K562 (cell line): ENCODE measurements around the gene PRODH. TPM values are rescaled to one million over a fixed set of nuclear protein-coding genes. Genes with fewer than 3 reads are reported as not detected.
"Not testable (repeated sequence)": the region's sequence is repeated elsewhere in the genome, so short reads cannot be mapped to it uniquely, and the experiment has no call there.

Source experiments
- ATAC-seq: fragments of 200-7000 bp; cut with Tn5 transposase; 3 replicates; pipeline ENCODE4 v1.9.1; 2020; ENCODE audit warnings: moderate library complexity
- BruUV-seq: library from RNA; stranded (reverse); fragments of 400-500 nt; replicated peaks from 2 replicates; lab custom pipeline; 2021; lab: Mats Ljungman, UMichigan
- CTCF ChIA-PET: fragments of 300-600 bp; formaldehyde crosslinking; extraction: SDS; loops from one replicate; lab custom pipeline; 2021; ENCODE audit warnings: low intra/inter-chr PET ratio; lab: Yijun Ruan, JAX
- POLR2A ChIA-PET: fragments of 300-600, 350-650 bp; sonication (Branson Sonifier 250); formaldehyde crosslinking; extraction: SDS; loops from one replicate; lab custom pipeline; 2021; ENCODE audit warnings: antibody characterized with exemption, inconsistent platforms; lab: Yijun Ruan, JAX
- DNase-seq, 4 experiments: peaks; one replicate each; pipeline versions ENCODE4 v3.0.0 to v3.0.0-alpha.2; 2011 to 2018; ENCODE audit warnings: low spot score in 3 of 4, mixed read lengths in 3 of 4; ENCODE audit errors: extremely low read depth in 1 of 4
- FAIRE-seq: peaks from 2 replicates; lab custom pipeline; 2011; peaks lifted over from hg19 to GRCh38; lab: Jason Lieb, UNC
- H2AFZ ChIP-seq: 2 replicates; pipeline ENCODE4 v1.6.0; 2011; ENCODE audit warnings: low read depth, low read length, control low read depth, inconsistent platforms
- H3K27ac ChIP-seq: fragments of 200-600 bp; 3 replicates; pipeline ENCODE4 v1.8.0; 2011; ENCODE audit warnings: low read depth, mild to moderate bottlenecking, control low read depth, inconsistent platforms, low read length, moderate library complexity, mixed read lengths; ENCODE audit errors: extremely low read depth
- H3K27me3 ChIP-seq, 2 experiments: fragments of 300-600 bp in 1 of 2; 2 replicates in 1 of 2; 3 replicates in 1 of 2; pipeline versions ENCODE4 v1.6.0 to v1.8.0; 2011; ENCODE audit warnings: inconsistent platforms in 2 of 2, low read length in 2 of 2, mild to moderate bottlenecking in 1 of 2, mixed read lengths in 1 of 2, moderate library complexity in 1 of 2; ENCODE audit not compliant: control insufficient read depth in 2 of 2, insufficient read depth in 2 of 2
- H3K36me3 ChIP-seq: fragments of 300-600 bp; 3 replicates; pipeline ENCODE4 v1.8.0; 2011; ENCODE audit warnings: mild to moderate bottlenecking, low read length, inconsistent platforms; ENCODE audit not compliant: control insufficient read depth, insufficient read depth
- H3K4me1 ChIP-seq, 2 experiments: fragments of 200-600 bp in 1 of 2; replicated peaks in 1 of 2; 2 replicates in 1 of 2; 3 replicates in 1 of 2; pipeline versions ENCODE4 v1.5.1 to v1.8.0; 2011; ENCODE audit warnings: inconsistent platforms in 2 of 2, low read length in 2 of 2, mild to moderate bottlenecking in 1 of 2, mixed read lengths in 1 of 2, moderate library complexity in 1 of 2; ENCODE audit not compliant: control insufficient read depth in 2 of 2, insufficient read depth in 2 of 2
- H3K4me2 ChIP-seq: 2 replicates; pipeline ENCODE4 v1.6.1; 2011; ENCODE audit warnings: low read length, control low read depth, inconsistent platforms, mixed read lengths; ENCODE audit not compliant: insufficient read depth
- H3K4me3 ChIP-seq: fragments of 200-600 bp; sonication (generic), shearing (Covaris generic); 2 replicates; pipeline ENCODE4 v1.5.1; 2016; ENCODE audit warnings: control low read depth, inconsistent platforms
- H3K79me2 ChIP-seq: fragments of 200-600 bp; 3 replicates; pipeline ENCODE4 v1.8.0; 2011; ENCODE audit warnings: low read length, inconsistent platforms; ENCODE audit not compliant: control insufficient read depth, insufficient read depth
- H3K9ac ChIP-seq, 2 experiments: 2 replicates each; pipeline versions ENCODE4 v1.6.0 to v1.6.1; 2011; ENCODE audit warnings: low read depth in 2 of 2, low read length in 2 of 2, control low read depth in 1 of 2, inconsistent platforms in 1 of 2, mild to moderate bottlenecking in 1 of 2, mixed read lengths in 1 of 2; ENCODE audit not compliant: insufficient read depth in 1 of 2
- H3K9me1 ChIP-seq: one replicate; pipeline ENCODE4 v1.6.0; 2011; ENCODE audit warnings: inconsistent platforms, mild to moderate bottlenecking, low read length, moderate library complexity; ENCODE audit not compliant: control insufficient read depth, insufficient read depth
- H3K9me3 ChIP-seq: replicated peaks from 2 replicates; pipeline ENCODE4 v1.5.1; 2011; ENCODE audit warnings: low read depth, low read length, inconsistent platforms; ENCODE audit not compliant: control insufficient read depth, insufficient read depth
- H4K20me1 ChIP-seq: replicated peaks from 2 replicates; pipeline ENCODE4 v1.6.1; 2011; ENCODE audit warnings: low read length, inconsistent platforms, mixed read lengths; ENCODE audit not compliant: control insufficient read depth, insufficient read depth
- WGBS: fragments of 100-300 bp; shearing (Covaris generic); methylation state at CpG from one replicate; pipeline ENCODE4 v1.1.6; 2016; ENCODE audit warnings: low coverage, mixed read lengths; ENCODE audit not compliant: insufficient coverage; ENCODE audit errors: missing lambda C conversion rate; 5-methylcytosine and 5-hydroxymethylcytosine counted together
- in situ Hi-C: fragments of 300-500 bp; cut with MboI; formaldehyde crosslinking; loops from 4 replicates; pipeline ENCODE4 v1.15.0; 2018; ENCODE audit warnings: inconsistent platforms, mixed read lengths
- intact Hi-C: fragments of 100-400 bp; cut with micrococcal nuclease; formaldehyde crosslinking; loops from 2 replicates; pipeline ENCODE4 v1.14.2; 2022
- polyA plus RNA-seq, 8 experiments: library from polyadenylated mRNA; depleted of rRNA in 4 of 8; stranded (reverse) in 5 of 8; unstranded in 3 of 8; fragments of >200 nt; fragmentation: Nextera tagmentation in 2 of 8; fragmentation: Illumina TruSeq in 1 of 8; extraction: Ambion mirVana in 2 of 8; extraction: Trizol in 1 of 8; gene quantifications; 2 replicates each; pipeline versions ENCODE4 v1.2.1 to v1.2.3, GENCODE V29; 2011 to 2014; ENCODE audit warnings: inconsistent platforms in 1 of 8, missing spikeins in 1 of 8
- total RNA-seq, 7 experiments: library from RNA; depleted of rRNA in 6 of 7; stranded (reverse); fragments of >200 nt in 6 of 7; fragmentation: Illumina TruSeq in 2 of 7; extraction: Trizol in 2 of 7; gene quantifications; 2 replicates each; pipeline versions ENCODE4 v1.2.1 to v1.2.3, GENCODE V29; 2011 to 2021; ENCODE audit warnings: low replicate concordance in 1 of 7
- TF ChIP-seq, protein P1 (sequence below): sonication (generic); formaldehyde crosslinking; IDR thresholded peaks from 2 replicates; pipeline ENCODE4 v1.8.0; 2022; ENCODE audit warnings: missing genetic modification reagents, mild to moderate bottlenecking, moderate library complexity, borderline replicate concordance

The PRODH gene
- total and polyA plus RNA-seq, 9 of the 15 experiments (the other 6 are each of a cell fraction or from before 2014, with no cell fraction given) = 0.07 to 0.11 TPM; not detected in 7

GRCh38 chr22:18954303-18954989 is 18.4 kb upstream of the PRODH start (continued):
- TF ChIP-seq, protein P1, sequence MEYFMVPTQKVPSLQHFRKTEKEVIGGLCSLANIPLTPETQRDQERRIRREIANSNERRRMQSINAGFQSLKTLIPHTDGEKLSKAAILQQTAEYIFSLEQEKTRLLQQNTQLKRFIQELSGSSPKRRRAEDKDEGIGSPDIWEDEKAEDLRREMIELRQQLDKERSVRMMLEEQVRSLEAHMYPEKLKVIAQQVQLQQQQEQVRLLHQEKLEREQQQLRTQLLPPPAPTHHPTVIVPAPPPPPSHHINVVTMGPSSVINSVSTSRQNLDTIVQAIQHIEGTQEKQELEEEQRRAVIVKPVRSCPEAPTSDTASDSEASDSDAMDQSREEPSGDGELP (CRISPR knock-in tag) = 0 out of 2 replicates have a peak, but pooled peaks have one; percentile 16

DNA sequence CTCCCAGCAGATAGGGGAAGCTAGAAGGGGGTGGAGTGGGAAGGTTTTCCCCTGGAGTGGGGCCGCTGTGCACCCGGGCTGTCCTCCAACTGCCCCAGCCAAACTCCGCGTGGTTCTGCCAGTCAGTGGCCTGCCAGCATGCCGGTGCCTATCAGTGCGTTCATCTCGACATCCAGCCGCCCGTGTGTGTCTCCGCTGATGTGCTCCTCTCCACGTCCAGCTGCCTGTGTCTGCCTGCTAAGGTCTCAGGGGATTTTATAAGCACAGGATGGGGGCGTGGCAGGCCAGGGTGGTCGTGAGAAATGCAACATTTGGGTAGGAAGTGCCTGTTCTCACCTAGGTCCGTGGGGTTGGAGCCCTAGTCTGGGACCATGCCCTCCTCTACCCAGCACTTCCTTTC is 17.0 kb upstream of the PRODH start:
- H3K79me2 ChIP-seq, intact Hi-C loops, H3K4me2 ChIP-seq, CTCF ChIA-PET, H3K4me3 ChIP-seq, H2AFZ ChIP-seq, H3K9ac ChIP-seq, ATAC-seq, BruUV-seq, FAIRE-seq, DNase-seq, H3K4me1 ChIP-seq, H3K9me3 ChIP-seq, H3K36me3 ChIP-seq, POLR2A ChIA-PET, H4K20me1 ChIP-seq, H3K9me1 ChIP-seq, H3K27ac ChIP-seq: not testable (repeated sequence)
- in situ Hi-C loops = loop anchor here (5.0 kb wide), 1 partner anchor 1334 kb away; no protein-coding TSS in a partner anchor
- WGBS = 0% methylated on average over 7 of the region's 14 CpGs
- H3K27me3 ChIP-seq = peaks cover 20 to 35% of the 10 kb centered on the region in 2 experiments; a peak in 4 of 5 replicates
